GM12878 (cell line): ENCODE data around the gene PPP1R37. TPM values are rescaled to one million over a fixed set of nuclear protein-coding genes. Genes with fewer than 3 reads are reported as not detected.

Experiments used
- ATF7 ChIP-seq: fragments of 450-650 bp; IDR thresholded peaks from 2 replicates; pipeline ENCODE4 v1.6.1; 2016; ENCODE audit warnings: low read depth, mild to moderate bottlenecking
- CHD1 ChIP-seq: IDR thresholded peaks from 2 replicates; pipeline ENCODE4 v1.6.1; 2012; ENCODE audit warnings: low read depth, low read length, improper control_type of control experiment
- CUX1 ChIP-seq: IDR thresholded peaks from 2 replicates; pipeline ENCODE4 v1.6.1; 2012; ENCODE audit warnings: improper control_type of control experiment, low read depth, low read length; ENCODE audit not compliant: insufficient replicate concordance
- FOS ChIP-seq: IDR thresholded peaks from 3 replicates; pipeline ENCODE4 v1.6.1; 2011; ENCODE audit warnings: borderline replicate concordance; ENCODE audit not compliant: insufficient read length; ENCODE audit errors: extremely low read depth
- IKZF1 ChIP-seq: fragments of 450-650 bp; conservative IDR thresholded peaks from 2 replicates; pipeline ENCODE4 v1.6.1; 2017; ENCODE audit warnings: antibody characterized with exemption, mild to moderate bottlenecking
- MEF2B ChIP-seq: fragments of 450-650 bp; IDR thresholded peaks from 2 replicates; pipeline ENCODE4 v1.6.1; 2018; ENCODE audit warnings: mild to moderate bottlenecking, moderate library complexity; ENCODE audit not compliant: partially characterized antibody, poor library complexity, severe bottlenecking
- MTA3 ChIP-seq: IDR thresholded peaks from 2 replicates; pipeline ENCODE4 v1.6.1; 2012; ENCODE audit warnings: low read length, inconsistent platforms, borderline replicate concordance
- MXI1 ChIP-seq: fragments of 150-350 bp; IDR thresholded peaks from 2 replicates; pipeline ENCODE4 v1.6.1; 2011; ENCODE audit warnings: low read depth, mild to moderate bottlenecking, inconsistent platforms, low read length, improper control_type of control experiment
- NRF1 ChIP-seq: conservative IDR thresholded peaks from 2 replicates; pipeline ENCODE4 v1.6.1; 2011; ENCODE audit warnings: mild to moderate bottlenecking, low read depth, low read length, improper control_type of control experiment
- RBBP5 ChIP-seq: fragments of 200-600 bp; sonication (generic); conservative IDR thresholded peaks from 2 replicates; pipeline ENCODE4 v1.6.1; 2016
- TCF7 ChIP-seq: IDR thresholded peaks from 2 replicates; pipeline ENCODE4 v1.6.1; 2014; ENCODE audit warnings: antibody characterized with exemption, borderline replicate concordance
- WRNIP1 ChIP-seq: IDR thresholded peaks from 2 replicates; pipeline ENCODE4 v1.6.1; 2011; ENCODE audit warnings: low read depth, low read length, improper control_type of control experiment, borderline replicate concordance
- polyA plus RNA-seq, 11 experiments: library from polyadenylated mRNA; depleted of rRNA in 4 of 11; unstranded in 6 of 11; stranded (reverse) in 5 of 11; fragments of >200 nt; fragmentation: Nextera tagmentation in 4 of 11; fragmentation: Illumina TruSeq in 1 of 11; extraction: Ambion mirVana in 4 of 11; extraction: Trizol in 1 of 11; gene quantifications; 1 replicate in 1 of 11; 2 replicates in 10 of 11; pipeline versions ENCODE4 v1.2.1 to v1.2.3, GENCODE V29; 2011 to 2016; ENCODE audit warnings: inconsistent platforms in 2 of 11, missing spikeins in 2 of 11, low read depth in 1 of 11
- total RNA-seq, 4 experiments: library from RNA; depleted of rRNA in 3 of 4; stranded (reverse); fragments of >200 nt in 3 of 4; fragmentation: Illumina TruSeq in 1 of 4; extraction: Trizol in 1 of 4; gene quantifications; 2 replicates each; pipeline versions ENCODE4 v1.2.1 to v1.2.3, GENCODE V29; 2013 to 2021
- TF ChIP-seq, protein P1 (sequence below): IDR thresholded peaks from 2 replicates; pipeline ENCODE4 v1.6.1; 2011; ENCODE audit warnings: low read depth, low read length, improper control_type of control experiment, borderline replicate concordance
- TF ChIP-seq, protein P2 (sequence below): fragments of 450-650 bp; IDR thresholded peaks from 2 replicates; pipeline ENCODE4 v1.6.1; 2016; ENCODE audit warnings: mild to moderate bottlenecking, moderate library complexity, borderline replicate concordance
- TF ChIP-seq, protein P3 (sequence below): fragments of 150-350 bp; IDR thresholded peaks from 2 replicates; pipeline ENCODE4 v1.6.1; 2016; ENCODE audit warnings: low read depth, low read length

The PPP1R37 gene
- total and polyA plus RNA-seq, 10 of the 15 experiments (the other 5 are each of a cell fraction or from before 2014, with no cell fraction given) = 0.09 to 21.3 (median 5.1) TPM; not detected in 1

DNA sequence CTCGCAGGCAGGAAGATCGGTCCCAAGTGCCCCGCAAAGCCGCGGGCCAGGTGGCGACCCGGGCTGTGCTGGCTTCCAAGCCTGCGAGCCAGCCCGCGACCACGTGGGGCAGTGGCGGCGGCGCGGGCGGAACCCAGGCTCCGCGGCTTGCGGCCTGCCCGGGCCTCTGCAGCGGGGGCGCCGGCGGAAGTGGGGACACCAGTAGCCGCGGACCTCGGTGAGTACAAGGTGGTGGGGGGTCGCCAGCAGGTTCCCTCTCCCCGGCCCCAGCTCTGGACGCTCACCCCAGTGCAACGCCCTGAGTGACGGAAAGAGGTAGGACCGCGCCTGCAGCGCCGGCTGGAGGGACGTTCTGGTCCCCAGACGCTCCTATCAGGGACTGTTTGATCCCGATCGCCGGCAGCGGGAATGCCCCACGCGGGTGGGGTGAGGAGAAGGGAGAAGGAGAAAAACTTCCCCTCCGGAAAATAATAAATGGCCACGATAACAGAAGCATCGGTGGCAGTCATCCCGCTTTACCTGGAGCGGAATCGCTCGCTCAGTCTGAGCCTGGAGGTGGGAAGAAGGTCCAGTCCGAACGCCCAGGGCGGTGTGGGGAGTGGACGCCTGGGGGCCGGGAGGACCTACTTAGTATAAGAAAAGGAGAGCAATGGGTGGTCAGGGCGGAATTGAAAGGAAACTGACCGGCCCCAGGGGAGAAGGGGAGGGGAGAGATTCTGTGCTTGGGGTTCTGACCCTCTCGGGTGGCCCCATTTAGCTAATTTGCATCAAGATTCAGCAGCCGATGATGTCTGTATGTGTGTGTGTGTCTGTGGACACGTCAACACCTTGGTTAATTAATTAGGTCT is 13.7 kb upstream of the PPP1R37 start, which contains the start of gene GEMIN7 (continued):
- TF ChIP-seq ATF7 (peak; percentile 87; the same call in 1 of the 2 replicates), IKZF1 (peak; percentile 94), RBBP5 (no peak), TCF7 (no peak), CUX1 (peak; percentile 8), NRF1 (no peak), WRNIP1 (no peak), MXI1 (peak; percentile 87), CHD1 (0 out of 2 replicates have a peak, but pooled peaks have one; percentile 42), MEF2B (peak; percentile 95), FOS (no peak), MTA3 (no peak; the same call in 1 of the 2 replicates)
- TF ChIP-seq, protein P1, sequence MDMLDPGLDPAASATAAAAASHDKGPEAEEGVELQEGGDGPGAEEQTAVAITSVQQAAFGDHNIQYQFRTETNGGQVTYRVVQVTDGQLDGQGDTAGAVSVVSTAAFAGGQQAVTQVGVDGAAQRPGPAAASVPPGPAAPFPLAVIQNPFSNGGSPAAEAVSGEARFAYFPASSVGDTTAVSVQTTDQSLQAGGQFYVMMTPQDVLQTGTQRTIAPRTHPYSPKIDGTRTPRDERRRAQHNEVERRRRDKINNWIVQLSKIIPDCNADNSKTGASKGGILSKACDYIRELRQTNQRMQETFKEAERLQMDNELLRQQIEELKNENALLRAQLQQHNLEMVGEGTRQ = peak; percentile 51
- TF ChIP-seq, protein P2, sequence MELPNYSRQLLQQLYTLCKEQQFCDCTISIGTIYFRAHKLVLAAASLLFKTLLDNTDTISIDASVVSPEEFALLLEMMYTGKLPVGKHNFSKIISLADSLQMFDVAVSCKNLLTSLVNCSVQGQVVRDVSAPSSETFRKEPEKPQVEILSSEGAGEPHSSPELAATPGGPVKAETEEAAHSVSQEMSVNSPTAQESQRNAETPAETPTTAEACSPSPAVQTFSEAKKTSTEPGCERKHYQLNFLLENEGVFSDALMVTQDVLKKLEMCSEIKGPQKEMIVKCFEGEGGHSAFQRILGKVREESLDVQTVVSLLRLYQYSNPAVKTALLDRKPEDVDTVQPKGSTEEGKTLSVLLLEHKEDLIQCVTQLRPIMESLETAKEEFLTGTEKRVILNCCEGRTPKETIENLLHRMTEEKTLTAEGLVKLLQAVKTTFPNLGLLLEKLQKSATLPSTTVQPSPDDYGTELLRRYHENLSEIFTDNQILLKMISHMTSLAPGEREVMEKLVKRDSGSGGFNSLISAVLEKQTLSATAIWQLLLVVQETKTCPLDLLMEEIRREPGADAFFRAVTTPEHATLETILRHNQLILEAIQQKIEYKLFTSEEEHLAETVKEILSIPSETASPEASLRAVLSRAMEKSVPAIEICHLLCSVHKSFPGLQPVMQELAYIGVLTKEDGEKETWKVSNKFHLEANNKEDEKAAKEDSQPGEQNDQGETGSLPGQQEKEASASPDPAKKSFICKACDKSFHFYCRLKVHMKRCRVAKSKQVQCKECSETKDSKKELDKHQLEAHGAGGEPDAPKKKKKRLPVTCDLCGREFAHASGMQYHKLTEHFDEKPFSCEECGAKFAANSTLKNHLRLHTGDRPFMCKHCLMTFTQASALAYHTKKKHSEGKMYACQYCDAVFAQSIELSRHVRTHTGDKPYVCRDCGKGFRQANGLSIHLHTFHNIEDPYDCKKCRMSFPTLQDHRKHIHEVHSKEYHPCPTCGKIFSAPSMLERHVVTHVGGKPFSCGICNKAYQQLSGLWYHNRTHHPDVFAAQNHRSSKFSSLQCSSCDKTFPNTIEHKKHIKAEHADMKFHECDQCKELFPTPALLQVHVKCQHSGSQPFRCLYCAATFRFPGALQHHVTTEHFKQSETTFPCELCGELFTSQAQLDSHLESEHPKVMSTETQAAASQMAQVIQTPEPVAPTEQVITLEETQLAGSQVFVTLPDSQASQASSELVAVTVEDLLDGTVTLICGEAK = peak; percentile 94
- TF ChIP-seq, protein P3, sequence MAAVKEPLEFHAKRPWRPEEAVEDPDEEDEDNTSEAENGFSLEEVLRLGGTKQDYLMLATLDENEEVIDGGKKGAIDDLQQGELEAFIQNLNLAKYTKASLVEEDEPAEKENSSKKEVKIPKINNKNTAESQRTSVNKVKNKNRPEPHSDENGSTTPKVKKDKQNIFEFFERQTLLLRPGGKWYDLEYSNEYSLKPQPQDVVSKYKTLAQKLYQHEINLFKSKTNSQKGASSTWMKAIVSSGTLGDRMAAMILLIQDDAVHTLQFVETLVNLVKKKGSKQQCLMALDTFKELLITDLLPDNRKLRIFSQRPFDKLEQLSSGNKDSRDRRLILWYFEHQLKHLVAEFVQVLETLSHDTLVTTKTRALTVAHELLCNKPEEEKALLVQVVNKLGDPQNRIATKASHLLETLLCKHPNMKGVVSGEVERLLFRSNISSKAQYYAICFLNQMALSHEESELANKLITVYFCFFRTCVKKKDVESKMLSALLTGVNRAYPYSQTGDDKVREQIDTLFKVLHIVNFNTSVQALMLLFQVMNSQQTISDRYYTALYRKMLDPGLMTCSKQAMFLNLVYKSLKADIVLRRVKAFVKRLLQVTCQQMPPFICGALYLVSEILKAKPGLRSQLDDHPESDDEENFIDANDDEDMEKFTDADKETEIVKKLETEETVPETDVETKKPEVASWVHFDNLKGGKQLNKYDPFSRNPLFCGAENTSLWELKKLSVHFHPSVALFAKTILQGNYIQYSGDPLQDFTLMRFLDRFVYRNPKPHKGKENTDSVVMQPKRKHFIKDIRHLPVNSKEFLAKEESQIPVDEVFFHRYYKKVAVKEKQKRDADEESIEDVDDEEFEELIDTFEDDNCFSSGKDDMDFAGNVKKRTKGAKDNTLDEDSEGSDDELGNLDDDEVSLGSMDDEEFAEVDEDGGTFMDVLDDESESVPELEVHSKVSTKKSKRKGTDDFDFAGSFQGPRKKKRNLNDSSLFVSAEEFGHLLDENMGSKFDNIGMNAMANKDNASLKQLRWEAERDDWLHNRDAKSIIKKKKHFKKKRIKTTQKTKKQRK = no peak
